ENCODE data around the gene GSTM2.

The GSTM2 gene

DNA sequence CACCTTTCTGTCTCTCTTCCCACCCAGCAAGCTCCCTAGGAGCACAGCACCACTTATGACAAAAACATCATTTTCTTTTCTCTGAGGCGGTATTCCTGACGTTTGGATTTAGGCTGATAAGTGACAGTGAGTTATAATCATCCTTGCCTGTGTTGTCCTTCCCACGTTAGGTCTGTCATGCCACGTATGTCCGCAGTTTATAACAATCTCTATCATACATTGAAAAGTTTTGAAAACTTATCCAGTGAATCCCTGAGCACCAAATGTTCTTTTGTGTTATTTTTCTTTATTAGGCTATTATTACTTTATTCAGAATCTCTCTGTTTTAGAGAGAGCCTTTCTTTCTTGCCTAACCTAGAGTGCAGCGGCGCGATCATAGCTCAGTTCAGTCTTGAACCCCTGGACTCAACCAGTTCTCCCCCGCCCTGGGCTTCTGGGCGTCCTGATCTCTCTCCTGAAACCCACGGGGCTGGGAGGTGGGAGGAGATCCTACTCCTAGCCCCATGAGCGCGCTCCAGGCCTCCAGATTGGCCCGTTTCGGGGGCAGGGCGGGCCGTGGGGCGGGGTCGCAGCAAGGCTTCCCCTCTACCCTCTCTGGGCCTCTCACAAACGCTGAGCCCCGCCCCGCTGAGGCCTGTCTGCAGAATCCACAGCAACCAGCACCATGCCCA lies at the start of gene GSTM2:
Gene GSTM2, plus strand, starts transcription at position 606 of the 671 bp plus-strand sequence. Its CDS starts 59 bp downstream, at position 665.
- peak; percentile 43 for DNase-seq (ENCODE audit: low read depth, low spot score)

DNA sequence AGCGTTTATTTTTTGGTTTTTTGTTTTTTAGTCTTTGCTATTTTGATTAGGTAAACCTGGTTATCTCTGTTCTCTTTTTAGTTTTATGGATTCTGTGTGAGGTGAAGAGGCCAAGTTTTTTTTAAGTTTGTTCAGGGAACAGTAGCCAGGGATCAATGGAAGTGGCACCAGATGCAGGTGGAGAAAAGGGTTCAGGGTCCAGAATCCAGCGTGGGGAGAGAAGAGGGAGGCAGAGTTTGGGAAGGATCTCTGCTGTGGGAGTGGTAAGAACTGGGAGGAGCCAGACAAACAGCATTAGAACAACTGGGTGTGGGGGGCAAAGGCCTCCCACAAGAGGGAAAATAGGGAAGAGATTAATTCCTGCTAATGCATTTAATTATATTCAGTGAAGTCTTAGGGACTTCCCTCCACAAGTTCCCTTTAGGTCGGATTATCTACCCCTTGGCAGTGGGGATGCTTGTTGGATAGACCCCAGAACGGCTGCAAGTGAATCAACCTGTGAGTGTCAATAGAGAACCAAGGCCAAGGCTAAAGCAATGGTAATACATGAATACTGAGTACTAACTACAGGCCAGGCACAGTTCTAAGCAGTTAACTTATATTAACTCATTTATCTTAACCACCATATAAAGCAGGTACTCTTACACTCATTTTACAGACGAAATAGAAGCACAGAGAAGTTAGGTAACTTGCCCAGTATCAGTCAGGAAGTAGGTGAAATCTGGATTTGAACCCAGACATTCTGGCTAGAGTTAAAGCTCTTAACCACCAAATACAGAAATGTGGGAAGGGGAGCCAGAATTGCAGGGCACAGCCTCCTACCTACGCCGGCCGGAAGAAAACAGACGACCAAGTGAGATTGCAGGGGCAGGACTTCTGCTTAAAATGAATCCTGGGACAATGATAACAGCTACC lies 48.9 kb upstream of the GSTM2 start:
- no peak for DNase-seq (ENCODE audit: low read depth, low spot score)

DNA sequence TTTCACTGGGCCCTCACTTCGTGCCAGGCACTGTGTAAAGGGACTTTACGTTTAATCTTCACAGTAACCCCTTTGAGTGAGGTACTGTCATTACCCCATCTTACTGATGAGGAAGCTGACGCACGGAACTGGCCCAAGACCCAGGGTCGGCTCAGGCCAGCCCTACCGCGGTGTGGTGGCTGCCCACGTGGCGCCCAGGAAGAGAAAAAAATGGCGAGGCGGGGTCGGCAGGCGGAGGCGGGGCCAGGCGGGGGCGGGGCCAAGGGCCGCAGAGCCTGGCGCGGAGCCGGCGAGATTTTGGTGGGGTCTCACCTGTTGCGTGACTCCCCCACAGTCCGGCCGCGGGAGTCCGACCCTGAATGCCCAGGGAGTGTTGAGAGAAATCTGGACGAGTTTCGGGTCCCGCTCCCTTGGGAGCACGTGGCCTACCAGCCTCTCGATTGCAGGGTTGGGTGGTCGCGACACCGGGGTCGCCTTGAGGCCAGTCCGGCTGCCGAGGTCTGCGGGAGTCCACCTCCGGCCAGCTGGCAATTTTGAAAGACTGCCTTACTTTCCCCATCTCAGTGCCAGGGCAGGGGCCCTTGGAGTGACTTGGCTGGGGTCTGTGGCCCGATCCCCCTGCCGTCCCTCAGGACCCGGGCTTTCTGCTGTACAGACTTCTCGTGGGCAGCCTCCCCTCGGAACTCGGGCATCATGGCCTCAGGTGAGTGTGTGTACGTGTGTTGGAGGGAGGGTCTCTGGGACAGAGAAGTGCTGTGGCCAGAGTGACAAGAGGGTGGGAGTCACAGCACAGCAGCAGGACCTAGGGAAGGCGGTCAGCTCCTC lies 48.1 kb upstream of the GSTM2 start, which contains the start of the genes AMPD2 and GNAT2:
Gene AMPD2, plus strand, starts transcription at position 262 of the 825 bp plus-strand sequence. CDS start 1,339 bp downstream, outside the sequence.
Gene GNAT2, minus strand, starts transcription at position 41 of the 825 bp plus-strand sequence. CDS start 6,746 bp downstream, outside the sequence.
- no peak for DNase-seq (ENCODE audit: low read depth, low spot score)

DNA sequence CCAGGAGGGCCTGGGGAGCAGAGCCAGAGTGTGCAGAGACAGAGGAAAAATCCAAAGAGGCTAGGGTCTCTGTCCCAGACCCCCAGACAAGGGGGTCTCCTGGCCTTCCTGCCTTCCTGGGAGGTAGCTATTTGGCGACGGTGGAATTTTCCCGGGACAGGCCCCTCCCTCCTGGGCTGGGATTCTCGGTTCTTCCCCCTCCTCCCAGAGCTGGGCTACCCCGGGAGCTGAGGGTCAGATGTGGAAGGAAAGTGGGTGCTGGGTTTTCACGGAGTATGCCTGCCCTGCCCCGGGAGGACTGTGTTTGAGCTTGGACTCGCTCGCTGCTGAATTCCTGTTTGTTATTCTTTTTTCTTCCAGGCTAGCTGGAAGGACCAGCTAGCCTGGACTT lies 47.5 kb upstream of the GSTM2 start:
- DNase-seq (ENCODE audit: low read depth, low spot score), result no peak

DNA sequence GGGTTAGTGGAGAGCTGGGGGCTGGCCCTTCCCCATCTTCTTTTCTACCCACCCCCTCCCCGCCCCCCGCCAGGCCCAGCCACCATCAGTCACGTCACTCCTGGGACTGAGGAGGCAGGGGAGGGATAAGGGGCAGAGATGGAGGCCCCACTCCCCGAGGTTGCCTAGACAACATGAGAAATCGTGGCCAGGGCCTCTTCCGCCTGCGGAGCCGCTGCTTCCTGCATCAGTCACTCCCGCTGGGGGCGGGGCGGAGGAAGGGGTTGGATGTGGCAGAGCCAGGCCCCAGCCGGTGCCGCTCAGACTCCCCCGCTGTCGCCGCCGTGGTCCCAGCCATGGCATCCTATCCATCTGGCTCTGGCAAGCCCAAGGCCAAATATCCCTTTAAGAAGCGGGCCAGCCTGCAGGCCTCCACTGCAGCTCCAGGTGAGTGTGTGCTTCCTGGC lies 47.0 kb upstream of the GSTM2 start:
- DNase-seq (ENCODE audit: low read depth, low spot score), result peak; percentile 53

DNA sequence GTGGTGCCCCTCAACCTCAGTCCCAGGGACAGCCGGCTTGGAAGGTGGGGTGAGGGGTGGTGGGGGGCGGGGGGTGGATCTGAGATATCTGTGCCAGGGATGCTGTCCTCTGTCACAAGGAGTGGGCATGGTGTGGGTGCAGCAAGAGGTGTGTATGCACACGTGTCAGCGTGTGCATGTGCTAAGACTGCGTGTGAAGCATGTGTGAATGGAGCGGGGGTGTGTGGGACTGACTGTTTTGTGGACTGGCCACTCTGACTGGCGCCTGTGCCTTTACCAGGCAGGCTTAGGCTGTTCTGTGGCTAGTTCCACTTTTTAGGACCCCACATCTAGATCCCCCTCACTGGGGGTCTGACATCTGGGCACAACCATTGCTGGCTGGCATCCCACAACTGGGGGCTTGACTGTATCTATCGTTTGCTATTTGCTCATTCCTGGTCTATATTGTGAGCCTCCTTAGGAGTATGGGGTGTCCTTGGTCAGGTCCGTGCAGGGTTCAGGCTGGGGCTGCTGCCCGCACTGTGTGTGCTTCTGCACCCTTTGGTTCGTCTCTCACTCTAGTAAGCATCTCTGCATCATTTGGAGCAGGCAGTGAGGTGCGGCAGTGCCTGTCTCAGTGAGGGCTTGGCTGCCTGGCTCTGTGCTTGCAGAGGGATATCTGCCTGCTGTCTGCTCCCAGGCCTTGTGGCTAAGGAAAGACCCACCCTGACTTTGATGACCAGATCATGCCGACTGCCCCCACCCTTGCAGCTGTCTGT lies 46.3 kb upstream of the GSTM2 start:
- no peak for DNase-seq (ENCODE audit: low read depth, low spot score)

DNA sequence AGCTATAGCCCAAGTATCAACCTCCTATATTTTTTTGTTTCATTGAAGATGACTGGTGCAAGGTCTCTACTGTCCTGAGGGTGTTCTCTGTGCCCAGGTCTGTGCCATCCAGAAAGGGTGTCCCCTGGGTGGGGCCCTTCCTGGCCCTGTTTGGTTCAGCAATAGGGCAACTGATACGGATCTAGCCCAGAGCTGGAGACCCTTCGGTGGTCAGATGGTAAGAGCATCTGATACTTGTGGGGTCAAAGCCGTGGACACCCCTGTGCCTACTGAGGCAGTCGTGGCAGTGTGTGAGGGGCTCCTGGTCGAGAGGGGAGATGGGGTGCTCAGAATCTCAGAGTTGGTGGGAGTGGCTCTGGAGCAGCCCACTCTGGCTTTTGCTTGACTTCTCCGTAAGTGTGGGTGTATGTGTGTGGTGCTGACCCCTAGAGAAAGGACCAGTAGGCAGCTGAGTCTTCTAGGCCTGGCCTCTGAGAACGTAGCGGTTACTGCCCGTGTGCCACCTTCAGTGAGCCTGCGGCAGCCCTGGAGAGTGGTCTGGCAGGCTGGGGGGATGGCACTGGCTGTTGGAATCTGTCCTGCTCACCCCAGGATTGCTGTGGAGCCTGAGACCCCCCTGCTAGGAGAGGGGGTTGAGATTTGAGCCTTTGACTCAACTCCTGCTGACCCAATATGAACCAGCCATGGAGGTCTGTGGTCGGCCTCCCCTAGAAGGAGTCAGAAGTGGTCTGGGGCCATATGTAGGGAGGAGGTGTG lies 45.5 kb upstream of the GSTM2 start:
- DNase-seq (ENCODE audit: low read depth, low spot score), result no peak

DNA sequence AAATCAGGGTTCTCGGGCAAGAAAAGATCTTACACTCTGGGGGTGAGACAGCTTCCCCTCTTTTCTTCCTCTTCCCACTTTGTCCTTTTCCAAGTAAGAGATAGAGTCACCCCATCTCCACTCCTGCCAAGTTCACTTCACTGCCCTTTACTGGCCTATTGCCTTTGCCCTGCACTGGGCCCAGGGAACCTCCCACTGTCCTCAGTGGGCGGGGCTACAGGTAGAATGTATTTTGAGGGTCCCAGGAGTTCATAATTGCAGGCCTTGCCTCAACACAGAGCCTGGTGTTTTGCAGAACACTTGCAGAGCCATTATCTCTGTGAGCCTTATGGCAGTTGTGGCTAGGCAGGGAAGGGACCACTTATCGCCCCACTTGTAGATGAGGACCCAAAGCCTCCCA lies 45.0 kb upstream of the GSTM2 start:
- DNase-seq (ENCODE audit: low read depth, low spot score), result no peak

DNA sequence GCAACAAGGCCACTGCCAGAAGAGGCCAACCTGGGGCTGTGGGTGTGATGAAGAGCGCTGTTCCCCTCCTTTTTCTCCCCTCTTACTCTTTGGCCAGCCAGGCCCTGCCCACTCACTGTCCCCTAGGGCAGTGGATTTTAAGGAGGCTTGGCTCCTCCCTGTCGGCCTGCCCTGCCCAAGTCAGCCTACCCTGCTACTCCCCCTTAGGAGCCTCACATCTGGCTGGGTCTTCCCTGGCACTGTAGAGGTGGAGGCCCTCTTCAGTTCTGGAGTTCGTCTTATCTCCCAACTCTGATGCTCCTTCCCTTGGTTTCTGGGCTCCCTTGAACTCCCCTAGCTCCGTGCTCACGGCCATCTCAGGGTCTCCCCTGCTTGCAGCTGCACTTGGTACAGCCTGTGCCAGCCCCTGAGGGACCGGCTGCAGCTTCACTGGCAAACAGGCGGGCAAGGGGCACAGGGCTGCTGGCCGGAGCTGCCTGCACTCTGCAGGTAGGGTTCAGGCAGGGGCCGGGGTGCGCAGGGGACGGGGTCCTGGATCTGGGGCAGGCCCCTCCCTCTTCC lies 44.2 kb upstream of the GSTM2 start:
- no peak for DNase-seq (ENCODE audit: low read depth, low spot score)

DNA sequence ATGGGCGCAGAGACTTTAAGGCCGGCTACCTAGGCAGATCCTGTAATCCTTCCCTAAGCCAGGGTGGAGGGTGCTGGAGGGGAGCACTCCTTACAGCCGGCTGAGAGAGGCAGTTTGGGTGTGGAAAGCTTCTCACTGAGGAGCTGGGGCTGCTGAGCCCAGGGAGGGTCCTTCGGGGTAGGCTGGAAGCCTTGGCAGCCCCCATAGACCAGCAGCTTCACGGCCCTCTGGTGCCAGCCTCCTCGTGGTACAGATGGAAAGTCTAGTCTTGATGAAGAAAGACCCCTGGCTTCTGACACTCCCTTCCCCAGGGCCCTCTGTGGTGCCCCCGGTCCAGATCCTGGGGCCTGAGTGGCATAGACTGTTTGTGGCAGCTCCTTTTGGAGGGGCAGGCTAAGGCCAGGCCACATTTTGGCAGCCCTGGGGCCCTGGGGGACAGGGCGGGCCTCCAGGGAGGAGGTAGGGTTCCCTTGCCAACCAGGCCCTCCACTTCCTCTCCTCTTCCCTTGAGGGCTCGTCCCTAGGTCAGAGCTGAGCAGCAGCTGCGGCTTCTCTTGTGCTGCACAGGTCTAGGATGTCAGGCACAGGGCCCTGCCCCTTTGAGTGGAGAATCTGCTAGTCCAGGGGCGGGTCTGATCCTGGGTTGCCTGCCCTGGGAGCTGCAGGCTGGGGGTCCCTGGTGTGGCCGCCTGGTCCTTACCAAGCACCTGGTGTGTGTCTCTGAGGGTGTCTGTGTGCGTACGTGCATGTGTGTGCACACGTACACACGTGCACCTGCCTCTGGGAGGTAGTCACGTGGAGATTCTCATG lies 43.5 kb upstream of the GSTM2 start:
- DNase-seq (ENCODE audit: low read depth, low spot score), result no peak

DNA sequence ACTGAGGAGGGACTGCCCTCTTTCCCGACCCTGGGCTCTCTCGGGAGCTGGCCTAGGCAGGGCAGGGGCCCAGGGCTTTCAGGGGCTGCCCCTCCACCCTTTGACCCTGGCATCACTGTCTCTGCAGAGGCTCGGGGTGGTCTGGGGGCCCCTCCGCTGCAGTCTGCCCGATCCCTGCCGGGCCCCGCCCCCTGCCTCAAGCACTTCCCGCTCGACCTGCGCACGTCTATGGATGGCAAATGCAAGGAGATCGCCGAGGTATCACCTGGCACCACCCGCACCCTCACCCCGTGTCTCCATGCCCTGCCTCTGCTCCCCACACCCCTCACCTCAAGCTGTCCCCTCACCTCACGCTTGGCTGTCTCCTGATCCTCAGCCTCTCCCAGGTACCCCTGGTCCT lies 42.7 kb upstream of the GSTM2 start:
- no peak for DNase-seq (ENCODE audit: low read depth, low spot score)

DNA sequence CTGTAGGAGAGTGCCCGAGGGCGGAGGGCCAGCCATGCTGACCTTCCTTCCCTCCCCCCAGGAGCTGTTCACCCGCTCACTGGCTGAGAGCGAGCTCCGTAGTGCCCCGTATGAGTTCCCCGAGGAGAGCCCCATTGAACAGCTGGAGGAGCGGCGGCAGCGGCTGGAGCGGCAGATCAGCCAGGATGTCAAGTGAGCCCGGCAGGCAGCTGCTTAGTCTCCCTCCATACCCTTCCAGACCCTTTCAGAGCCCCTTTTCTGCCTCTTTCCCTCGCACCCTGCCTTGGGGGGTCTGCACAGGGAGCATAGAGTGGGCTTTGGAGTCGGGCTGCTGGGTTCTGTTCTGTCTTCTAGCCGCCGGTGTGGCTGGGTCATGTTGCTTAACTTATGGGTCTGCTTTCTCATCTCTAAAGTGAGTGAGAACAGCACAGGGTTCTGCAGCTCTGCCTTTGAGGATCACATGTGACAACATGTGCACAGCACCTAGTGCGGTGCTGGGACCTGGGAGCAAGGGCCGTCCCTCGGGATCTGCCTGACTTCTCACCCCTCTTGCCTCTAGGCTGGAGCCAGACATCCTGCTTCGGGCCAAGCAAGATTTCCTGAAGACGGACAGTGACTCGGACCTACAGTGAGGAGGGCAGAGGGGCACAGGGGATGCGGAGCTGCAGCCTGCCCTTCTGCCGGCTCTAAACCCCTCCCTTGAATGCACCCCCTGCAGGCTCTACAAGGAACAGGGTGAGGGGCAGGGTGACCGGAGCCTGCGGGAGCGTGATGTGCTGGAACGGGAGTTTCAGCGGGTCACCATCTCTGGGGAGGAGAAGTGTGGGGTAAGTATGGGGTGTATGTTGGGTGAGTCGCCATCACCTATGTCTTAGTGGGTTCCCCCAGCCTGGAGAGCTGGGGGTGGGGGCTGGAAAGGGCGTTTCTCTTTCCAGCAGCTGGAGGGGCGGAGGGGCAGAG lies 42.0 kb upstream of the GSTM2 start:
- no peak for DNase-seq (ENCODE audit: low read depth, low spot score)

DNA sequence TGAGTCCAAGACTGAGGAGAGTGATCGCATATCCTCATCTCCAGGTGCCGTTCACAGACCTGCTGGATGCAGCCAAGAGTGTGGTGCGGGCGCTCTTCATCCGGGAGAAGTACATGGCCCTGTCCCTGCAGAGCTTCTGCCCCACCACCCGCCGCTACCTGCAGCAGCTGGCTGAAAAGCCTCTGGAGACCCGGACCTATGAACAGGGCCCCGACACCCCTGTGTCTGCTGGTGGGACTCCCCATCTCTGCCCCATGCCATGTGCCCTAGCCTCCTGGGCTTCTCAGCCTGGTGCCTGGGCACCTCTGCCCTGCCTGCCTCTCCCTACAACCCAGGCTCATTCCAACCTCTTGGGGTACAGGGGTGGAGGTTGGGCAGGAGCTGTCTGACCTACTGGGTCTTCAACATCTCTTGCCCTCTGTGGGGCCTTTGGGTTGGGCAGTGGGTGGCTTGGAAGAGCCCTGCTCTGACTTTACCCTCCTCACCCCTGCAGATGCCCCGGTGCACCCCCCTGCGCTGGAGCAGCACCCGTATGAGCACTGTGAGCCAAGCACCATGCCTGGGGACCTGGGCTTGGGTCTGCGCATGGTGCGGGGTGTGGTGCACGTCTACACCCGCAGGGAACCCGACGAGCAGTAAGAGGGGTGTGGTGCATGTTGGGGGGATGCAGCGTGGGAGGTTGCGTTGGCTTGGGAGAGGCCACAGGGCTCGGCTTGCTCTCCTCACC lies 41.0 kb upstream of the GSTM2 start:
- no peak for DNase-seq (ENCODE audit: low read depth, low spot score)

DNA sequence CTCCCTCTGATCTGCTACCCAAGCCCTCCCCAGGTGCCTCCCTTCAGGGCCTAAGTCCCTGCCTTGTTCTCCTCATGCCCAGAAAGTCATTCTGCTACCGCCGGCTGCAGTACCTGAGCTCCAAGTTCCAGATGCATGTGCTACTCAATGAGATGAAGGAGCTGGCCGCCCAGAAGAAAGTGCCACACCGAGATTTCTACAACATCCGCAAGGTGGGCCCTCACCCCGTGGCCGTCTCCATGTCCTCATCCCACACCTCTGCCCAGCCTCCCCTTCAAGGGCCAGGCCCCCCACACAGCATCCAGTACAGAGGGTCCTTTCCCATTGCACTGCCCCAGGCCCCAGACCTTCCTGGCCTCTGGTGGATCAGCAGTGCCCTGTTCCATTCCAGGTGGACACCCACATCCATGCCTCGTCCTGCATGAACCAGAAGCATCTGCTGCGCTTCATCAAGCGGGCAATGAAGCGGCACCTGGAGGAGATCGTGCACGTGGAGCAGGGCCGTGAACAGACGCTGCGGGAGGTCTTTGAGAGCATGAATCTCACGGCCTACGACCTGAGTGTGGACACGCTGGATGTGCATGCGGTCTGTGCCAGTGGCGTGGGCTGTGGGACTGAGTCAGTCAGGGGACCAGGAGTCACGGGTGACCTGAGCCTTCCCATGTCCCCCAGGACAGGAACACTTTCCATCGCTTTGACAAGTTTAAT lies 40.0 kb upstream of the GSTM2 start:
- DNase-seq (ENCODE audit: low read depth, low spot score), result no peak

DNA sequence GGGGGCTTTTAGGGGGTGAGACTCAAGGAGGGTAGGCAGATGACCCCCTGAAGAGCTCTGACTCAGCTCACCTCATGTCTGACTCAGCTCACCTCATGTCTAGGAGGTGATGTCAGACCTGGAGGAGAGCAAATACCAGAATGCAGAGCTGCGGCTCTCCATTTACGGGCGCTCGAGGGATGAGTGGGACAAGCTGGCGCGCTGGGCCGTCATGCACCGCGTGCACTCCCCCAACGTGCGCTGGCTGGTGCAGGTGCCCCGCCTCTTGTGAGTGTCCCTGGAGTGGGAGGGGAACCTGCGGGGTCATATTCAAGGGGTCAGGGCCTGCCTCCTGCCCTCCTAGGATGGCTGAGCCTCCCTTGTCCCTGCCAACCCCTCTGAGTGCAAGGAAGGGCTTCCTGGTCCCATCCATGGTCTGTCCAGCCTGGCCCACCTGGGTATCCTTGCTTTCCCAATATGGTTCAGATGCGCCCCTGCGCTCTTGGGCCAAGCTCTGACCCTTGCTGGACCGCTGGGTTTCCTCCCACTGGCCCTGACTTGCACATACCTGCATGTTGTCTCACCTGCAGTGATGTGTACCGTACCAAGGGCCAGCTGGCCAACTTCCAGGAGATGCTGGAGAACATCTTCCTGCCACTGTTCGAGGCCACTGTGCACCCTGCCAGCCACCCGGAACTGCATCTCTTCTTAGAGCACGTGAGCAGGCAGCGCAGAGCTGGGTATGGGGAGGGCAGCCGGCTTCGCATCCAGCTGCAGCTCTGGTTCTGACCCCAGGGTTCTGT lies 39.1 kb upstream of the GSTM2 start:
- no peak for DNase-seq (ENCODE audit: low read depth, low spot score)
